Loucy (cell line): ENCODE data around the gene KSR1.
"Not testable (repeated sequence)": the region's sequence is repeated elsewhere in the genome, so short reads cannot be mapped to it uniquely, and the experiment has no call there.

Experiments used
- H2AFZ ChIP-seq: fragments of 200-600 bp; sonication (generic); 2 replicates; pipeline ENCODE4 v1.6.0; 2016; ENCODE audit warnings: antibody characterized with exemption, mild to moderate bottlenecking, low read length, moderate library complexity
- H3F3A ChIP-seq: fragments of 200-600 bp; 2 replicates; pipeline ENCODE4 v1.6.0; 2016; ENCODE audit warnings: antibody characterized with exemption, low read depth, mild to moderate bottlenecking
- H3K27me3 ChIP-seq: fragments of 200-600 bp; sonication (generic); 2 replicates; pipeline ENCODE4 v1.6.1; 2014; ENCODE audit warnings: low read length, mild to moderate bottlenecking; ENCODE audit not compliant: insufficient read depth, poor library complexity, severe bottlenecking
- H3K36me3 ChIP-seq: fragments of 200-600 bp; sonication (generic); 2 replicates; pipeline ENCODE4 v1.6.1; 2016; ENCODE audit warnings: low read length; ENCODE audit not compliant: insufficient read depth
- H3K4me1 ChIP-seq: fragments of 200-600 bp; sonication (generic); 2 replicates; pipeline ENCODE4 v1.5.1; 2014; ENCODE audit warnings: low read length, mild to moderate bottlenecking; ENCODE audit not compliant: insufficient read depth, poor library complexity, severe bottlenecking
- H3K4me2 ChIP-seq: fragments of 200-600 bp; sonication (generic); 2 replicates; pipeline ENCODE4 v1.6.0; 2014; ENCODE audit warnings: antibody characterized with exemption, low read length, low read depth, mild to moderate bottlenecking; ENCODE audit not compliant: poor library complexity, severe bottlenecking
- H3K4me3 ChIP-seq: fragments of 200-600 bp; sonication (generic); 2 replicates; pipeline ENCODE4 v1.5.1; 2014; ENCODE audit warnings: low read length, mild to moderate bottlenecking, mixed read lengths; ENCODE audit not compliant: poor library complexity, severe bottlenecking
- H3K79me2 ChIP-seq: fragments of 200-600 bp; sonication (generic); 2 replicates; pipeline ENCODE4 v1.6.1; 2014; ENCODE audit warnings: low read length; ENCODE audit not compliant: insufficient read depth
- H3K9ac ChIP-seq: fragments of 200-600 bp; sonication (generic); 2 replicates; pipeline ENCODE4 v1.6.0; 2014; ENCODE audit warnings: mild to moderate bottlenecking, low read depth, low read length, moderate library complexity; ENCODE audit not compliant: poor library complexity, severe bottlenecking
- H3K9me2 ChIP-seq: fragments of 200-600 bp; sonication (generic); replicated peaks from 2 replicates; pipeline ENCODE4 v1.6.1; 2016; ENCODE audit warnings: low read depth, low read length, mixed read lengths
- H3K9me3 ChIP-seq: fragments of 200-600 bp; sonication (generic); 2 replicates; pipeline ENCODE4 v1.6.1; 2014; ENCODE audit warnings: mild to moderate bottlenecking, antibody characterized with exemption, low read length, low read depth; ENCODE audit not compliant: insufficient read depth
- H4K20me1 ChIP-seq: fragments of 200-600 bp; sonication (generic); 2 replicates; pipeline ENCODE4 v1.6.0; 2014; ENCODE audit warnings: antibody characterized with exemption, low read length, mild to moderate bottlenecking; ENCODE audit not compliant: insufficient read depth, poor library complexity, severe bottlenecking
- EZH2phosphoT487 ChIP-seq: fragments of 200-600 bp; IDR thresholded peaks from 2 replicates; pipeline ENCODE4 v1.6.1; 2018; ENCODE audit warnings: antibody characterized with exemption, mild to moderate bottlenecking, moderate library complexity, borderline replicate concordance
- TF ChIP-seq, protein P1 (sequence below): fragments of 200-600 bp; sonication (generic); conservative IDR thresholded peaks from 2 replicates; pipeline ENCODE4 v1.5.1; 2014; ENCODE audit warnings: mild to moderate bottlenecking, antibody characterized with exemption, low read length

Gene KSR1

DNA sequence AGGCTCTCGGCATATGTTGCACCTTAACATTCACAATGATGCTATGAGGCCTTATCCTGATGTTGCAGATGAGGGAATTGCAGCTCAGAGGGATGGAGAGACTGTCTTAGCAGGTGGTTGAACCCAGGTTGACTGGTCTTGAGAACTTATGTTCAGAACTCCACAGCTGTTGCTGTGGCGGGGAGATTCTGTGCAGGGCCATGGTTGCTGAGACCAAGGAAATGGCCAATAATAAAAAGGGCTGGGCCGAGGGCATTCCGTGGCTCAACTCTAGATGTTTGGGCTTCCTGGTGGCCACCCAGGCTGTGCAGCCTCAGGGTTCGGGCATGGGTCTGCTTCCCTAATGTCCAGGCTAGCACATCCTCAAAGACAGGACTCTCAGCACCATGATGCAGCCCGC is 5.9 kb downstream of the KSR1 start:
- H3F3A ChIP-seq = peaks cover 4% of the 10 kb centered on the region; the same call in 1 of the 2 replicates
- H3K9me2 ChIP-seq = no peaks in the 10 kb centered on the region
- no peaks in the 10 kb centered on the region for H3K27me3 ChIP-seq
- H3K9ac ChIP-seq = peak overlapping the region; percentile 42
- H3K4me1 ChIP-seq = peaks cover 88% of the 10 kb centered on the region
- H4K20me1 ChIP-seq = peaks cover 14% of the 10 kb centered on the region
- TF ChIP-seq, protein P1, sequence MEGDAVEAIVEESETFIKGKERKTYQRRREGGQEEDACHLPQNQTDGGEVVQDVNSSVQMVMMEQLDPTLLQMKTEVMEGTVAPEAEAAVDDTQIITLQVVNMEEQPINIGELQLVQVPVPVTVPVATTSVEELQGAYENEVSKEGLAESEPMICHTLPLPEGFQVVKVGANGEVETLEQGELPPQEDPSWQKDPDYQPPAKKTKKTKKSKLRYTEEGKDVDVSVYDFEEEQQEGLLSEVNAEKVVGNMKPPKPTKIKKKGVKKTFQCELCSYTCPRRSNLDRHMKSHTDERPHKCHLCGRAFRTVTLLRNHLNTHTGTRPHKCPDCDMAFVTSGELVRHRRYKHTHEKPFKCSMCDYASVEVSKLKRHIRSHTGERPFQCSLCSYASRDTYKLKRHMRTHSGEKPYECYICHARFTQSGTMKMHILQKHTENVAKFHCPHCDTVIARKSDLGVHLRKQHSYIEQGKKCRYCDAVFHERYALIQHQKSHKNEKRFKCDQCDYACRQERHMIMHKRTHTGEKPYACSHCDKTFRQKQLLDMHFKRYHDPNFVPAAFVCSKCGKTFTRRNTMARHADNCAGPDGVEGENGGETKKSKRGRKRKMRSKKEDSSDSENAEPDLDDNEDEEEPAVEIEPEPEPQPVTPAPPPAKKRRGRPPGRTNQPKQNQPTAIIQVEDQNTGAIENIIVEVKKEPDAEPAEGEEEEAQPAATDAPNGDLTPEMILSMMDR = no peak
- TF ChIP-seq EZH2phosphoT487 = no peak
- H3K4me3 ChIP-seq = no peak overlapping the region
- H3K4me2 ChIP-seq = peak overlapping the region; percentile 97
- H3K36me3 ChIP-seq = no peaks in the 10 kb centered on the region
- peaks cover 87% of the 10 kb centered on the region for H3K79me2 ChIP-seq
- no peak overlapping the region for H2AFZ ChIP-seq
- H3K9me3 ChIP-seq = no peaks in the 10 kb centered on the region

DNA sequence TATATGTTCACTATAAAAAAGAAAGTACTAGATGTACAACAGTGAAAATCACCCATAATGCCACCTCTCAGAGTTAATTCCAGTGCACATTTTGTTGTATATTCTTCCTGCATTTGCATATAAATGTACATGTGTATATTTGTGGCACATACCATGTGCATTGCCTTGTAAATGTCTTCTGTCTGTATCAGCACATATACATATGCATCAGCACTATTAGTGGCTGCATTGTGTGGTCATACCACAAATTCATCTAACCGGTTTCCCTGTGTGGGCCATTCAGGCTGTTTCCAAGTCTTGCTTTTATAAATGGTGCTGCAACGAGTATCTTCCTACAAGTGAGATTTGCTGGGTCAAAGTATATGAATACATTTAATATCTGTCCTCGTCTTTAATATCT is 6.5 kb downstream of the KSR1 start:
- Histone ChIP-seq H3K27me3 (no peaks in the 10 kb centered on the region), H3K9me3 (no peaks in the 10 kb centered on the region), H3F3A (peaks cover 4% of the 10 kb centered on the region; the same call in 1 of the 2 replicates), H3K9ac (no peak overlapping the region), H3K4me1 (peaks cover 86% of the 10 kb centered on the region), H3K79me2 (peaks cover 87% of the 10 kb centered on the region), H4K20me1 (peaks cover 9% of the 10 kb centered on the region), H2AFZ (no peak overlapping the region), H3K4me3 (no peak overlapping the region), H3K36me3 (no peaks in the 10 kb centered on the region), H3K9me2 (no peaks in the 10 kb centered on the region), H3K4me2 (peak overlapping the region; percentile 97)
- TF ChIP-seq EZH2phosphoT487 = no peak
- TF ChIP-seq, protein P1 = no peak

DNA sequence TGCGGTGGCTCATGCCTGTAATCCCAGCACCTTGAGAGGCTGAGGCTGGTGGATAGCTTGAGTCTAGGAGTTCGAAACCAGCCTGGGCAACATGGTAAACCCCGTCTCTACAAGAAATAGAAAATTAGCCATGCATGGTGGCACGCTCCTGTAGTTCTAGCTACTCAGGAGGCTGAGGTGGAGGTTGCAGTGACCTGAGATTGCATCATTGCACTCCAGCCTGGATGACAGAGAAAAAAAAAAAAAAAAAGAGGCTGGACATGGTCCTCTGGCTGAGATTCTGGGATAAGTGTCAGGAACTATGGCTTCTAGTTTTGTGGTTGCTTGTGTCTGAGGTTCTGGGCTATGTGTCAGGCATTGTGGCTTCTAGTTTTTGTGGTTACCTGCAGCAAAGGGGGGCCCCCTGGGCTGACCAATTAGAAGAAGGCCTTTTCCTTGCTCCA is 7.0 kb downstream of the KSR1 start:
- Histone ChIP-seq H3K9me3 (no peaks in the 10 kb centered on the region), H3K4me3 (peak overlapping the region; percentile 20), H3K9me2 (no peaks in the 10 kb centered on the region), H3F3A (peaks cover 4% of the 10 kb centered on the region; the same call in 1 of the 2 replicates), H3K79me2 (peaks cover 87% of the 10 kb centered on the region), H2AFZ (no peak overlapping the region), H3K4me2 (peak overlapping the region; percentile 97), H3K27me3 (no peaks in the 10 kb centered on the region), H3K4me1 (peaks cover 81% of the 10 kb centered on the region), H4K20me1 (peaks cover 4% of the 10 kb centered on the region), H3K9ac (no peak overlapping the region), H3K36me3 (no peaks in the 10 kb centered on the region)
- no peak for TF ChIP-seq EZH2phosphoT487
- TF ChIP-seq, protein P1 = no peak

- not testable (repeated sequence) for H3F3A ChIP-seq, H3K9me3 ChIP-seq, H3K36me3 ChIP-seq, H2AFZ ChIP-seq, H3K9ac ChIP-seq, H3K9me2 ChIP-seq, H4K20me1 ChIP-seq, H3K27me3 ChIP-seq
- Histone ChIP-seq H3K4me2 (peak overlapping the region; percentile 97), H3K4me1 (peaks cover 73% of the 10 kb centered on the region), H3K4me3 (peak overlapping the region; percentile 20), H3K79me2 (peaks cover 87% of the 10 kb centered on the region)
These were observed 7.8 kb downstream of the KSR1 start for GRCh38 chr17:27464019-27464418.
